Osteoblast (primary cell): ENCODE results near the gene CD209. TPM values are rescaled to one million over a fixed set of nuclear protein-coding genes. Genes with fewer than 3 reads are reported as not detected.
"Not testable (repeated sequence)": the region's sequence is repeated elsewhere in the genome, so short reads cannot be mapped to it uniquely, and the experiment has no call there.

ENCODE experiments used
- DNase-seq: peaks from one replicate; pipeline ENCODE4 v3.0.0; 2011; ENCODE audit warnings: low spot score, mixed read lengths; ENCODE audit not compliant: insufficient read length; ENCODE audit errors: missing footprints
- H2AFZ ChIP-seq: 2 replicates; pipeline ENCODE4 v1.6.0; 2011; ENCODE audit warnings: mild to moderate bottlenecking, low read length
- H3K27ac ChIP-seq: 2 replicates; pipeline ENCODE4 v1.5.1; 2011; ENCODE audit warnings: mild to moderate bottlenecking, low read depth, low read length, moderate library complexity
- H3K27me3 ChIP-seq: 2 replicates; pipeline ENCODE4 v1.6.0; 2012; ENCODE audit warnings: mild to moderate bottlenecking, control low read depth, inconsistent platforms, low read length, moderate library complexity; ENCODE audit not compliant: insufficient read depth
- H3K36me3 ChIP-seq: 2 replicates; pipeline ENCODE4 v1.5.1; 2011; ENCODE audit warnings: mild to moderate bottlenecking, low read length, control low read depth, moderate library complexity; ENCODE audit not compliant: insufficient read depth
- H3K4me1 ChIP-seq: 2 replicates; pipeline ENCODE4 v1.5.1; 2011; ENCODE audit warnings: mild to moderate bottlenecking, low read length, control low read depth, moderate library complexity; ENCODE audit not compliant: insufficient read depth
- H3K4me2 ChIP-seq: 2 replicates; pipeline ENCODE4 v1.6.0; 2011; ENCODE audit warnings: mild to moderate bottlenecking, low read length; ENCODE audit not compliant: insufficient read depth
- H3K4me3 ChIP-seq: fragments of 200-600 bp; sonication (generic); 3 replicates; pipeline ENCODE4 v1.5.1; 2012; ENCODE audit warnings: mild to moderate bottlenecking, low read length, inconsistent platforms; ENCODE audit not compliant: insufficient read depth
- H3K79me2 ChIP-seq: 2 replicates; pipeline ENCODE4 v1.6.0; 2012; ENCODE audit warnings: mild to moderate bottlenecking, low read length, control low read depth, inconsistent platforms; ENCODE audit not compliant: insufficient read depth
- H3K9me3 ChIP-seq: 2 replicates; pipeline ENCODE4 v1.5.1; 2011; ENCODE audit warnings: low read depth, low read length, control low read depth
- H4K20me1 ChIP-seq: 2 replicates; pipeline ENCODE4 v1.6.0; 2012; ENCODE audit warnings: mild to moderate bottlenecking, low read length, control low read depth; ENCODE audit not compliant: insufficient read depth
- CTCF ChIP-seq: IDR thresholded peaks from 2 replicates; pipeline ENCODE4 v1.5.1; 2011; ENCODE audit warnings: mild to moderate bottlenecking, low read depth, low read length, moderate library complexity; ENCODE audit errors: extremely low read depth
- total RNA-seq: library from RNA; depleted of rRNA; stranded (reverse); fragments of >200 nt; gene quantifications from 2 replicates; pipeline ENCODE4 v1.2.3, GENCODE V29; 2012

CD209 gene
- total RNA-seq, 1 donor, result not detected

GRCh38 chr19:7769171-7769570, 21.8 kb upstream of the CD209 start:
- no peaks in the 10 kb centered on the region for H3K4me1 ChIP-seq
- H2AFZ ChIP-seq, result no peak overlapping the region
- H3K27me3 ChIP-seq, result peaks cover 4% of the 10 kb centered on the region
- no peak overlapping the region for H3K27ac ChIP-seq
- no peaks in the 10 kb centered on the region for H3K9me3 ChIP-seq
- DNase-seq, result no peak
- no peak for TF ChIP-seq CTCF
- no peak overlapping the region for H3K4me2 ChIP-seq
- H3K36me3 ChIP-seq, result no peaks in the 10 kb centered on the region
- no peaks in the 10 kb centered on the region for H4K20me1 ChIP-seq
- no peak overlapping the region for H3K4me3 ChIP-seq
- H3K79me2 ChIP-seq, result no peaks in the 10 kb centered on the region

- H2AFZ ChIP-seq, result no peak overlapping the region
- peaks cover 4% of the 10 kb centered on the region for H3K27me3 ChIP-seq
- no peaks in the 10 kb centered on the region for H3K79me2 ChIP-seq
- no peak for TF ChIP-seq CTCF
- no peaks in the 10 kb centered on the region for H3K4me1 ChIP-seq
- no peak overlapping the region for H3K4me3 ChIP-seq
- H3K4me2 ChIP-seq, result no peak overlapping the region
- no peak for DNase-seq
- H3K36me3 ChIP-seq, result no peaks in the 10 kb centered on the region
- H3K27ac ChIP-seq, result no peak overlapping the region
- H3K9me3 ChIP-seq, result no peaks in the 10 kb centered on the region
- no peaks in the 10 kb centered on the region for H4K20me1 ChIP-seq
Measured at GRCh38 chr19:7767487-7767886, 20.2 kb upstream of the CD209 start.

- H4K20me1 ChIP-seq, result no peaks in the 10 kb centered on the region
- H3K27me3 ChIP-seq, result peaks cover 4% of the 10 kb centered on the region
- H2AFZ ChIP-seq, result no peak overlapping the region
- no peaks in the 10 kb centered on the region for H3K9me3 ChIP-seq
- no peak overlapping the region for H3K4me3 ChIP-seq
- no peaks in the 10 kb centered on the region for H3K36me3 ChIP-seq
- H3K27ac ChIP-seq, result no peak overlapping the region
- no peaks in the 10 kb centered on the region for H3K4me1 ChIP-seq
- no peaks in the 10 kb centered on the region for H3K79me2 ChIP-seq
- DNase-seq, result no peak
- no peak for TF ChIP-seq CTCF
- H3K4me2 ChIP-seq, result no peak overlapping the region
Measured at GRCh38 chr19:7766535-7766934, 19.2 kb upstream of the CD209 start.

GRCh38 chr19:7765043-7765442, 17.7 kb upstream of the CD209 start:
- not testable (repeated sequence) for H3K9me3 ChIP-seq, H3K4me1 ChIP-seq

GRCh38 chr19:7764157-7764556, 16.8 kb upstream of the CD209 start:
- not testable (repeated sequence) for H3K9me3 ChIP-seq, H3K4me2 ChIP-seq, H3K79me2 ChIP-seq, H3K4me1 ChIP-seq, H2AFZ ChIP-seq, H4K20me1 ChIP-seq, H3K4me3 ChIP-seq, DNase-seq, H3K27me3 ChIP-seq, H3K27ac ChIP-seq, H3K36me3 ChIP-seq

More at GRCh38 chr19:7765043-7765442, 17.7 kb upstream of the CD209 start:
- H3K27me3 ChIP-seq, H3K4me2 ChIP-seq, H3K79me2 ChIP-seq, DNase-seq, H3K4me3 ChIP-seq, H3K27ac ChIP-seq, H4K20me1 ChIP-seq, H3K36me3 ChIP-seq, H2AFZ ChIP-seq: not testable (repeated sequence)
